Fibroblast of upper back skin (primary cell): ENCODE measurements around the gene PIP5KL1.
A peak's percentile ranks its signal among the peaks of the same experiment; 100 is the strongest.

ENCODE experiments used
- DNase-seq: peaks from one replicate; pipeline ENCODE4 v3.0.0-alpha.2; 2013

Gene PIP5KL1

GRCh38 chr9:127928676-127929624 is 1.6 kb downstream of the PIP5KL1 start:
- DNase-seq = no peak

GRCh38 chr9:127927988-127928675 is 2.4 kb downstream of the PIP5KL1 start:
- no peak for DNase-seq

DNA sequence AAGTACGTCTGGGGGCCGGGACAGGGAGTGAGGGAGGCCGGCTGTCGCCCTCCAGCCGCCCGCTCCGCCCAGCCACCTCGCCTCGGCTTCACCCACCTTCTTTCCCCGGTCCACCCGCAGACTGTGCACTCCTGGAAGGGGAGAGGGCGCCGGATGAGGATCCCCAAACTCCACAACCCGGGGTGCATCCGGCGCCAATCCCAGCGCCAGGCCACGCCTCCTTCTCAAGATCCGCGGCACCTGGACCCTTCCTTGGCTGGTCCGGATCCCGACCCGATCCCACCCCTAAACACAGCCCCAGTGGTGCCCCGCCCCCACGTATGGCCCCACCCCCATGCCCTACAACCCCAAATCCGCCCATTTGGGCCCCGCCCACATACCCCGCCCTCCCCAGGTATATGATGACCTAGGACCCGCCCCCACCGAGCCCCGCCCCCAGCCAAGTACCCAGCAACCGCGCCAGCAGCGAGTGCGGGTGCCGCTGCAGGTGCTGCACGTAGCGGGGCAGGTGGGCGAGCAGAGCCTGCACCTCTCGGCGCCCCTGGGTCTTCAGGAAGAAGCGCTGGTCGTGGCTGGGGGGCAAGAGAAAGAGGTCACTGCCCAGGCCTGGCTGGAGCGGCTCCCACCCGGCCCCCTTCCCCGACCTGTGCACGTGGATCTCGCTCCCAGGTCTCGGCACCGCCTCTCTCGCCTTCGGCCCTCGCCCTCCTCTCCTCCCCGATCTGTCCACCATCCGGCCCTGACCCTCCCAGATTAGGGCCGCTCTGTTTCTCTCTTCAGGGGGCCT is 3.2 kb downstream of the PIP5KL1 start:
- DNase-seq = no peak

- no peak for DNase-seq
Measured at GRCh38 chr9:127926906-127927200, 3.7 kb downstream of the PIP5KL1 start.

GRCh38 chr9:127925959-127926905 is 4.3 kb downstream of the PIP5KL1 start:
- no peak for DNase-seq

DNA sequence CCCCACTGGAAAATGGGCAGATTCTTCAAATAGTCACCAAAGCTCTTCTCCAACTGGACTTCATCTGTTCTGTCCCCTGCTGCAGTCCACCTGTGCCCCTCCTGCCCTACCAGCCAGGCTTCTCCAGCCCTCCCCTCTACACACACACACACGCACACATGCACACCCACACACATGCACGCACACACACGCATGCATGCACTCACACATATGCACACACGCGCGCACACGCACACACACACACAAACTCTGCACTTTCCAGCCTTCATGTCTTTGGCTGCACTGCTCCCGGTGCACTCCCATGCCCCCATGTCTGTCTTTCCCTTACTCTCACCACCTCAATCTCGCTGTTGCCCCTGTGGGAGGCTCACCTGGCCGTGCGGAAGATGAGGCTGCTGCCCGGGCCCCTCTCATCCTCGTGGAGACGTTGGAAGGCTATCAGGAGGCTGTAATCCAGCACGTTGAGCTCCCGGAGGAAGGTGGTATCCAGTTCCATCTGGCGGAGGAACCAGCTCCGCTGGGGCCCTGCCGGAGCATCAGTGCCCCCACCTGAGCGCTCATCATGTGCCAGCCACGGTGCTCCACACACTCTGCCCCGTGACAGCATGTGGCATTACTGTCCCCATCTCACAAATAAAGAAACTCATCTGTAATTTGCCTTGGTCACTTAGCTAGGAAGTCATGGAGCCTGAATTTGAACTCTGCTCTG is 5.7 kb downstream of the PIP5KL1 start:
- DNase-seq = no peak

DNA sequence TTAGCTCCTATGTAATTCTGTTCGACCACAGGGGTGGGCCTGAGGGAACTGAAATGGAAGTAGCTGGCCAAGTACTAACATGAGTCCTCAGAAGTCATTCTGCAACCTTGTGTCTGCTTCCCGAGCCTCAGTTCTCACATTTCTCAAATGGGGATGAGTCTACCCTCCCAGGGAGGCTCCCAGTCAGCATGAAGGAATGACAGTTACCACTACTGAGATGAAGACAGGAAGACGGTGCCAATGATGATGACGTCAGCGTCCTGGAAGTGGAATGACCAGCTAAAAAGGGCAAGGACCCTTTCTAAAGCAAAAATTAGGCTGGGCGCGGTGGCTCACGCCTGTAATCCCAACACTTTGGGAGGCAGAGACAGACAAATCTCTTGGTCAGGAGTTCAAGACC is 6.8 kb downstream of the PIP5KL1 start:
- peak; percentile 95 for DNase-seq

DNA sequence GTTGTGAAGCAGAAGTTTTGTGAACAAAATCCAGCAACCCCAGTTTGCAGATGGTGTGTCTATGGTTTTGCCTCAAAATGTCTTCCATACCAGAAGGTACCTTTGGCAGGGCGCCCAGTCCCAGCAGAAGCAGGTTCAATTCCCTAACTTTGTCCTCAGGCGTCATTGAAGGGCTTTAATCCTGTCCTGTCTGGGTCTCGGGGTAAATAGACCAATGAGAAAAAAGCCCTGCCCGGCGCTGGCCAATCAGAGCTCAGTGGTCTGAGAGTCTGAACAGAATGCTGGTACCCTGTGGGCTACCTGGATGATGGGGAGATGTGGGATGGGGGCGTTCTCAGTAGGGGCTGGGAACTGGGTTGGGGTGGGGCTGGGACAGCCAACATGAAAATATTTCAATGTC is 7.5 kb downstream of the PIP5KL1 start:
- no peak for DNase-seq

DNA sequence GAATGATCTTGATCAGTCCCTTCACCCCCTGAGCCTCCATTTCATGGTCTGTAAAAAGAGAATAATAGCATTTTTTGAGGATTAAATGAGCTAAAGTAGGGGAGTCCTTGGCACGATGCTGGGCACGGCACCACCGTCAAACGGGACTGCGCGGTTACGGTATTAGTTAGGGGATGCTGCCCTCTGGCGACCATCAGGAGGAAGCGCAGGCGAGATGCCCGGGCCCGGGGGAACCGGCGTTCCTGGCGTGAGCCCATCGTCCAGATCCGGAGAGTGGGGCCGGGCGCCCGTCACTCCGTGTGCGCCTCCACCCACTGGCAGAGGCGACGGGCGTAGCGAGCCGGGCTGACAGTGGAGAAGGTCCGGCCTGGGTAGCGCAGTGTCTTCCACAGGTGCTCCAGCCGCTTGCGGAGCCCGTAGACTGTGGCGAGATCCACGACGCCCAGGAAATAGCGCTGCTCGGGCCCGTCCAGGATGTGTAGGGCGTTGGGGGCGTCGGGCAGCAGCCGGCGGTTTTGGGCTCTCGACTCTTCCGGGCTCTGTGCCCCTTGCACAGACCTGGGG is 8.9 kb downstream of the PIP5KL1 start:
- DNase-seq = peak; percentile 49

DNA sequence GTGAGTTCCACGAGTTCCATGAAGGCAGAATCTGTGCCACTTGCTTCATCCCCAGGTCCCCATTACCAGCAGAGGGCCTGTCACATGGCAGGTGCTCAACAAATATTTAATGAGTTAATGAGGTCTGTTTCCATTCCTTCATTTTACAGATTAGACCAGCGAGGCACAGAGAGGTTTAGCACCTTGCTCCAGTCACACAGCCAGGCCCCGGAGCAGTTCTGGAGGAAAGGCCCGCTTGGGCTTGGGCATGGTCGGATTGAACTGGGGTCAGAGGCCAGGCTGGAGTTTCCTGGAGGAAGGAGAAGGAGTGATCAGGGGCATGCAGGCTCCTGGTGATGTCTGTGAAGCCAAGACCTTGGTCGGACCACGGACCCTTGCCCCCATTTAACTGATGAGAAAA is 9.8 kb downstream of the PIP5KL1 start:
- DNase-seq = no peak

GRCh38 chr9:127919253-127919815 is 11.2 kb downstream of the PIP5KL1 start:
- peak; percentile 99 for DNase-seq

DNA sequence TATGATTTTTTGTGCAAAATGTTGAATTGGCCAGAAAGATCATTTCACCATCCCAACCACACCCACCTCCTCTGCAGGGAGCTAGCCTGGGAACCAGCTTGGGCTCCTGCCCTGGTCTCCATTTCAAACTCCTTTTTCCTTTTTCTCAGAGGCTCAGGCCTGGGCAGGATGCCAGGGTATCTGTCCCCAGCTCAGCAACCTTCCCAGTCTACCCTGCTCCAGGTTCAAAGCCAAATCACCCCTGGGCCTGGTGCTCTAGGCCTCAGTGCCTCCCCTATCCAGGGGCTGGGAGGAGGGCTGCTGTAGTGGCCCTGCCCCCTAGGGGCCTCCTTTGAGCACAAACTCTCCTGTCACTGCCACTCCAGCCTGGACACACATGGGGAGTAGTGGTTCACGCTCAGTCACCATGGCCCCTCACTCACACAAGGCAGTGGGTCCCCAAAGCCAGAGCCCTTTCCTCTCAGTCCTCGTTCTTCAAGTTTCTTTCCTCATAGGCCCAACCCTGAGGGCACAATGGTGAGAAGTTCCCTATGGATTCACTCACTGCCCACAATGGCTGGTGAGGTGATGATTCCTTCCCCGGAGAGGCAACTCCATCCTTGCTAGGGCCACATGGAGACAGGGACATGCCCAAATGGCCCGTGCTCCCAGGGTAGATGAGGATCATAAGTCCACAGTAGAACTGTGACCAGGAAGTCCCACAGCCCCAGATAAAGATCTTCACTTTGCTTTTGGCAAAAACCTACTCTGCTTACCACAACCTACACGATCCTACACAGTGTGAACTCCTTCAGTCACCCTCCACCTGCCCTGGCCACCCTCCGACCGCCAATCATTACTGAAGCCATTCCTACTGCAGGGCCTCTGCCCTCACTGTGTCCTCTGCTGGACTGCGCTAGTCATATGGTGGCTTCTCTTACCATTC is 12.1 kb downstream of the PIP5KL1 start:
- DNase-seq = peak; percentile 35

DNA sequence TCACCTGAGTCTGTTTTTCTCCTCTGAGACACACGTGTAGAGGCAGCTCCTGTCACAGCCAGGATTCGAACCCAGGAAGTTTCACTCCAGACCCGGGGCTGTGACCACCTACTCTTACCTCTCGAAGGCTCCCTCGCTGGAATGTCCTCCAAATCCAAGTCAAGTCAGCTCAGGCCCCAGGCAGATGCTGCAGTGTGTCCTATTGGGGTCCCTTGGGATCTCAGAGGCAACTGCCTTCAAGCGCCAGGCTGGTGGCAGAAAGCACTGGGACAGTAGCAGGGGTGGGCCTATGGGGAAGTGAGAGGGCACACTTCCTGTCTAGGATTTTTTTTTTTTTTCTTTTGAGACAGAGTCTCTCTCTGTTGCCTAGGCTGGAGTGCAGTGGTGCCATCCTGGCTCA is 13.0 kb downstream of the PIP5KL1 start:
- no peak for DNase-seq

DNA sequence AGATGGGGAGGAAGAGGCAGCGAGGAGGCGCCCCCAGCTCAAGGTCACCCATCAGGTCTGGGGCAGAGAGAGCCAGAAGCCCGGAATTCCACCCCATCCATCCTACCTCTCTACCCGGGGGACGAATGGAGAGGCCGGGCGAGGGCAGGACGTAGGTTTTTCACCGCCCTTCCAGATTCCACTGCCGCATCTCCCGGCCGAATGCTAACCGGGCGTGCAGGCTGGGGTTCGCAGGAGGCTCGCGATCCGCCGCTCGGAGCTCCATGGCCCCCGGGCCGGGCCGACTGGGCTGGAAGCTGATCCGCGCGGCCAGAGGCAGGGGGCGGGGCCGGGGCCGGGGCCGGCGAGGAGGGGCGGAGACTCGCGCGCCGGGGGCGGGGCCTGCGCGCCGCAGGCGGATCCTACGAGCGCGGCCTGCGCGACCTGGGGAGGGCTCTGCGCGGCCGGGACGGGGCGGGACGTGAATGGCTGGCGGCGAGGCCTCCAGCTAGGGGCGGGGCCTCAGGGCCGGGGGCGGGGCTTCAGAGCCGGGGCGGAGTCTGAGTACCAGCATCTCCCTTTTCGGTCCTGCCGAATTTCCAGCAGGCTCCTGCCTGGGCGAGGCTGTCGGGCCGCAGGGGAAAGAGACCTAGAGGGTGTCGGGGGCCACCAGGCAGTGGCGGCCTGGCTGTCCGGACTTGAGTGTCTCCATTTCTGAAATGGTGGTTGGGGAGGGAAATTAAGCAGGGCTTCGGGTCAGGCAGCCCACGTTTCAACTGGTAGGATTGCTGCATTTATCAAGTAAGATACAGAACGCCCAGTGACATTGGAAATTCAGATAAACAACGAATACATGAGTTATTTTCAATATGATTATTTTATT is 13.6 kb downstream of the PIP5KL1 start, which contains the start of gene ST6GALNAC4:
ST6GALNAC4 (minus strand) TSS at position 322 of the 862 bp plus-strand sequence. CDS start 622 bp downstream, outside the sequence.
- DNase-seq = peak; percentile 90

DNA sequence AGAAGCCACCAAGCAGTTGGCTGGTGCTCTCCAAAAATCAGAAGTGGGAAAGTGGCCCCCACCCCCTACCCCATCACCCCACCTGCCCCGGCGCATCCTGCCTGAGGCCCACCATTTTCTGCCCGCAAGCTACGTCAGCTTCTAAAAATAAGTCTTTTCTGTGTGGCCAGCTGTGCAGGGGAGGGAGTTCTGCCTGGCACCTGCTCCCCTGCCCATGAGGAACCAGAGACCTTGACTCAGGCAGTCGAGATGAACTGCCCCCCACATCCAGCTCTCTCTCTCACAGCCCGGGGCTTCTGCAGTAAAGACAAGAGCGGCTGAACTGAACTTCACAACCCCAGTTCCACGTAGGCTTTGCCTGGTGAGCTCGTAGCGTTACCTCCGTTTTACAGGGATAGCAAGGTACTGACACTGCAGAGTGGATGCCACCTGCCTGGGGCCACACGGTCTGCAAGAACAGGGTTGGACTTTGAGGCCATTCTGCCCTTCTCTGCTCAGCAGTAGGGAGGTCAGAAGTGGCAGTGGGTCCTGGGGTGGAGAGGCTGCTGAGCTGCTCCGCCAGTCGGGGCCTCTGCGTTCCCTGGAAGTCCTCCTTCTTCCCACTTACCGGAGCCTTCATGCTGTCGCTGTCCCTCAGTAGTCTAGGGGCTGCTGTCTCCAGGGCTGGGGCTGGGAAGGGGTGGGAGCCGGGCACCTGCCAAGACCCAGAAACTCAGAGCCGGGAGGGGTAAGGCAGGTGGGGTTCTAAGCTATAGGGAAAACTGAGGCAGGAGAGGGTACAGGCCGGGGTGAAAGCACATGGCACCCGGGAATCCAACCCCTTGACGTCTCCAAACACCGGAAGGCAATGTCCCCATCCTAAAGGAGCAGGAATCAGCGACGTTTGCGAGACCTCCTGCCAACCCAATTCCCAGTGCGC is 14.5 kb downstream of the PIP5KL1 start:
- DNase-seq = no peak

GRCh38 chr9:127915325-127915752 is 15.2 kb downstream of the PIP5KL1 start:
- no peak for DNase-seq

DNA sequence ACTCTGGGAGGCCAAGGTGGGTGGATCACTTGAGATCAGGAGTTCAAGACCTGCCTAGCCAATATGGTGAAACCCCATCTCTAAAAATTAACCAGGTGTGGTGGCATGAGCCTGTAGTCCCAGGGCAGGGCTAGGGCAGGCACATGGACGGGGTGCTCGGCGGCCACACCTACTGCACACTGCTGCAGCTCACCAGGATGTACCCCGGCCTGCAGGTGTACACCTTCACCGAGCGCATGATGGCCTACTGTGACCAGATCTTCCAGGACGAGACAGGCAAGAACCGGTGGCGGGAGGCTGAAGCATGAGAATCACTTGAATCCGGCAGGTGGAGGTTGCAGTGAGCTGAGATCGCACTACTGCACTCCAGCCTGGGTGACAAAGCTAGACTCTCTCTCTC is 16.9 kb downstream of the PIP5KL1 start:
- no peak for DNase-seq
